ENCODE measurements around the gene ERAL1.
"Not testable (repeated sequence)": the region's sequence is repeated elsewhere in the genome, so short reads cannot be mapped to it uniquely, and the experiment has no call there.

Gene ERAL1

GRCh38 chr17:28855336-28855679 is 492 bp downstream of the ERAL1 start:
- no peak for DNase-seq

GRCh38 chr17:28856028-28856574 is 1.3 kb downstream of the ERAL1 start:
- DNase-seq: no peak

GRCh38 chr17:28857905-28858800 is 3.3 kb downstream of the ERAL1 start:
- no peak for DNase-seq

- no peak for DNase-seq
Observed at GRCh38 chr17:28858801-28859355, 4.1 kb downstream of the ERAL1 start.

GRCh38 chr17:28860363-28860808 is 5.6 kb downstream of the ERAL1 start:
- no peak for DNase-seq

GRCh38 chr17:28861393-28862203 is 6.8 kb downstream of the ERAL1 start:
- no peak for DNase-seq

GRCh38 chr17:28862561-28862960 is 7.7 kb downstream of the ERAL1 start:
- no peak for DNase-seq

GRCh38 chr17:28863953-28864352 is 9.1 kb downstream of the ERAL1 start:
- DNase-seq: no peak

- DNase-seq: no peak
Observed at GRCh38 chr17:28864991-28865849, 10.4 kb downstream of the ERAL1 start.

- DNase-seq: no peak
Observed at GRCh38 chr17:28865946-28866752, 11.3 kb downstream of the ERAL1 start.

GRCh38 chr17:28867276-28867675 is 12.5 kb downstream of the ERAL1 start:
- DNase-seq: no peak

GRCh38 chr17:28871056-28871579 is 16.3 kb downstream of the ERAL1 start:
- peak; percentile 62 for DNase-seq

- no peak for DNase-seq
Observed at GRCh38 chr17:28873839-28874238, 19.0 kb downstream of the ERAL1 start.

- DNase-seq: no peak
Observed at GRCh38 chr17:28874750-28875149, 19.9 kb downstream of the ERAL1 start.

GRCh38 chr17:28875848-28876550 is 21.2 kb downstream of the ERAL1 start:
- DNase-seq: no peak

GRCh38 chr17:28877150-28877711 is 22.4 kb downstream of the ERAL1 start:
- DNase-seq: not testable (repeated sequence)

GRCh38 chr17:28878158-28878910 is 23.5 kb downstream of the ERAL1 start:
- no peak for DNase-seq

GRCh38 chr17:28878981-28879380 is 24.2 kb downstream of the ERAL1 start:
- no peak for DNase-seq

GRCh38 chr17:28879886-28880571 is 25.2 kb downstream of the ERAL1 start:
- DNase-seq: no peak

Measured in CD4-positive, alpha-beta T cell treated with Interleukin-6 for 4 hours (primary cell).